H9 (cell line): Measurements from ENCODE around the gene INTS6. TPM values are rescaled to one million over a fixed set of nuclear protein-coding genes. Genes with fewer than 3 reads are reported as not detected.

ENCODE experiments used
- DNase-seq: peaks from one replicate; pipeline ENCODE4 v3.0.0-alpha.2; 2017
- H2AFZ ChIP-seq: one replicate; pipeline ENCODE4 v1.6.1; 2013; ENCODE audit warnings: mild to moderate bottlenecking, low read length, control low read depth, moderate library complexity
- H2AK5ac ChIP-seq: 2 replicates; pipeline ENCODE4 v1.6.1; 2013; ENCODE audit warnings: low read length, control low read depth, mixed read lengths; ENCODE audit not compliant: insufficient read length
- H2BK120ac ChIP-seq: one replicate; pipeline ENCODE4 v1.6.1; 2013; ENCODE audit warnings: low read depth, mild to moderate bottlenecking, low read length, control low read depth, inconsistent platforms; ENCODE audit not compliant: poor library complexity, severe bottlenecking
- H2BK12ac ChIP-seq: 2 replicates; pipeline ENCODE4 v1.6.1; 2013; ENCODE audit warnings: low read length, control low read depth, mixed read lengths, low read depth; ENCODE audit not compliant: insufficient read length
- H2BK15ac ChIP-seq: 2 replicates; pipeline ENCODE4 v1.6.1; 2013; ENCODE audit warnings: low read depth, low read length, control low read depth
- H2BK20ac ChIP-seq: one replicate; pipeline ENCODE4 v1.6.1; 2013; ENCODE audit warnings: low read depth, mild to moderate bottlenecking, low read length, control low read depth, inconsistent platforms; ENCODE audit not compliant: poor library complexity, severe bottlenecking
- H2BK5ac ChIP-seq: 2 replicates; pipeline ENCODE4 v1.6.1; 2013; ENCODE audit warnings: low read length, control low read depth, mixed read lengths; ENCODE audit not compliant: insufficient read length
- H3K14ac ChIP-seq: 2 replicates; pipeline ENCODE4 v1.6.1; 2013; ENCODE audit warnings: low read length, control low read depth; ENCODE audit not compliant: insufficient read depth
- H3K18ac ChIP-seq: 2 replicates; pipeline ENCODE4 v1.6.1; 2013; ENCODE audit warnings: low read depth, mild to moderate bottlenecking, mixed read lengths, low read length, control low read depth; ENCODE audit not compliant: insufficient read length
- H3K23ac ChIP-seq: 2 replicates; pipeline ENCODE4 v1.6.1; 2013; ENCODE audit warnings: low read length, control low read depth, mixed read lengths, low read depth; ENCODE audit not compliant: insufficient read length
- H3K23me2 ChIP-seq: 2 replicates; pipeline ENCODE4 v1.6.1; 2013; ENCODE audit warnings: low read depth, mild to moderate bottlenecking, mixed read lengths, low read length, control low read depth; ENCODE audit not compliant: insufficient read length, poor library complexity, severe bottlenecking
- H3K27ac ChIP-seq: 2 replicates; pipeline ENCODE4 v1.5.1; 2013; ENCODE audit warnings: low read length, control low read depth, mixed read lengths, low read depth; ENCODE audit not compliant: insufficient read length
- H3K27me3 ChIP-seq: 2 replicates; pipeline ENCODE4 v1.6.1; 2013; ENCODE audit warnings: low read length, control low read depth, inconsistent platforms; ENCODE audit not compliant: insufficient read depth
- H3K4ac ChIP-seq: 2 replicates; pipeline ENCODE4 v1.6.1; 2013; ENCODE audit warnings: low read depth, mild to moderate bottlenecking, control low read depth, inconsistent platforms, low read length, moderate library complexity
- H3K4me1 ChIP-seq: 2 replicates; pipeline ENCODE4 v1.6.1; 2013; ENCODE audit warnings: low read length, control low read depth, inconsistent platforms; ENCODE audit not compliant: insufficient read depth
- H3K4me2 ChIP-seq: 2 replicates; pipeline ENCODE4 v1.6.1; 2013; ENCODE audit warnings: low read length, control low read depth, mixed read lengths; ENCODE audit not compliant: insufficient read length, insufficient read depth
- H3K56ac ChIP-seq: 2 replicates; pipeline ENCODE4 v1.6.1; 2013; ENCODE audit warnings: low read depth, mild to moderate bottlenecking, mixed read lengths, low read length, control low read depth; ENCODE audit not compliant: insufficient read length
- H3K79me1 ChIP-seq: 2 replicates; pipeline ENCODE4 v1.6.1; 2013; ENCODE audit warnings: low read depth, mild to moderate bottlenecking, moderate library complexity, low read length, control low read depth, inconsistent platforms; ENCODE audit not compliant: insufficient read depth, poor library complexity, severe bottlenecking
- H3K79me2 ChIP-seq: 2 replicates; pipeline ENCODE4 v1.6.1; 2013; ENCODE audit warnings: low read length, control low read depth, inconsistent platforms; ENCODE audit not compliant: insufficient read depth
- H3K9ac ChIP-seq: 2 replicates; pipeline ENCODE4 v1.6.1; 2013; ENCODE audit warnings: low read length, control low read depth, mixed read lengths; ENCODE audit not compliant: insufficient read length; ENCODE audit errors: extremely low read depth
- H3K9me3 ChIP-seq: one replicate; pipeline ENCODE4 v1.6.1; 2013; ENCODE audit warnings: low read depth, low read length, inconsistent platforms; ENCODE audit not compliant: control insufficient read depth
- H3T11ph ChIP-seq: one replicate; pipeline ENCODE4 v1.6.1; 2013; ENCODE audit warnings: mild to moderate bottlenecking, low read length, control low read depth, inconsistent platforms
- H4K20me1 ChIP-seq: one replicate; pipeline ENCODE4 v1.6.1; 2013; ENCODE audit not compliant: control insufficient read depth, insufficient read length, insufficient read depth
- H4K5ac ChIP-seq: 2 replicates; pipeline ENCODE4 v1.6.1; 2013; ENCODE audit warnings: low read depth, mild to moderate bottlenecking, mixed read lengths, low read length, control low read depth; ENCODE audit not compliant: insufficient read length
- H4K8ac ChIP-seq: replicated peaks from 2 replicates; pipeline ENCODE4 v1.6.1; 2013; ENCODE audit warnings: low read length, control low read depth, mixed read lengths, low read depth; ENCODE audit not compliant: insufficient read length
- H4K91ac ChIP-seq: 2 replicates; pipeline ENCODE4 v1.6.1; 2013; ENCODE audit warnings: low read depth, mild to moderate bottlenecking, moderate library complexity, mixed read lengths, low read length, control low read depth; ENCODE audit not compliant: insufficient read length
- H3K27ac Mint-ChIP-seq, 3 experiments: 2 replicates in 2 of 3; 3 replicates in 1 of 3; pipeline ENCODE4 v1.8.0; 2020 to 2021; ENCODE audit warnings: mixed read lengths in 3 of 3, mild to moderate bottlenecking in 1 of 3, moderate library complexity in 1 of 3
- H3K27me3 Mint-ChIP-seq: 2 replicates; pipeline ENCODE4 v1.8.0; 2021; ENCODE audit warnings: low read depth, mild to moderate bottlenecking, moderate library complexity, mixed read lengths
- H3K36me3 Mint-ChIP-seq, 3 experiments: 2 replicates in 2 of 3; 3 replicates in 1 of 3; pipeline ENCODE4 v1.8.0; 2020 to 2021; ENCODE audit warnings: low read depth in 3 of 3, mixed read lengths in 3 of 3; ENCODE audit not compliant: insufficient read depth in 1 of 3
- H3K4me1 Mint-ChIP-seq, 2 experiments: 2 replicates each; pipeline ENCODE4 v1.8.0; 2020; ENCODE audit warnings: mixed read lengths in 2 of 2
- H3K4me3 Mint-ChIP-seq, 2 experiments: 2 replicates in 1 of 2; 3 replicates in 1 of 2; pipeline ENCODE4 v1.8.0; 2020 to 2021; ENCODE audit warnings: mild to moderate bottlenecking in 2 of 2, mixed read lengths in 2 of 2, moderate library complexity in 1 of 2
- H3K9me3 Mint-ChIP-seq, 2 experiments: 2 replicates in 1 of 2; 3 replicates in 1 of 2; pipeline ENCODE4 v1.8.0; 2020; ENCODE audit warnings: mild to moderate bottlenecking in 2 of 2, mixed read lengths in 2 of 2, moderate library complexity in 1 of 2
- WGBS: extraction: QIAGEN DNeasy Blood & Tissue Kit; methylation state at CpG from one replicate; pipeline ENCODE4 v1.1.7; 2013; ENCODE audit warnings: missing lambda C conversion rate, low lambda C conversion rate, mixed read lengths; ENCODE audit not compliant: insufficient read length; ENCODE audit errors: extremely low coverage; 5-methylcytosine and 5-hydroxymethylcytosine counted together
- total RNA-seq: library from RNA; stranded (reverse); gene quantifications from 2 replicates; pipeline ENCODE4 v1.2.1, GENCODE V29; 2021
- TF ChIP-seq, protein P1 (sequence below): fragments of 200-600 bp; sonication (generic); conservative IDR thresholded peaks from 3 replicates; pipeline ENCODE4 v1.8.0; 2021; ENCODE audit warnings: antibody characterized with exemption, mild to moderate bottlenecking

Gene INTS6
- total RNA-seq, 1 experiment from 2014 or later: 61.2 TPM

DNA sequence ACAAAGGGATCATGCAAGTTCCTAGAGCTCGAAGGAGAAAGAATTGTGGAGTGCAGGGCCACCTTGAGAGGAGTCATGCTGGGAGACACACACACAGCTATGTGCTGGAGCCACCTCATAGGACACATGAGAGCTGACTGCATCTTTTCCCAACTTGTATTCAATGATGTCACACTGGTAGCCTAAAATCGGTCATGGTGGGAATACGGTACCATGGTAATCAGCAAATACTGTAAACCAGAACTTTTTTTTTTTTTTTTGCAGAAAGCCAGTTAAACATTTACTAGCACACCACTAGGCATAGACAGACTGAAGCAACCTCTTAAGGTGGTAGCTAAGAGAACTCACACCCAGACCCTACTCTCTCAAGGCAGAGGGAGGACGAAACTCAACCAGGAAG is 47.0 kb upstream of the INTS6 start:
- Histone ChIP-seq H4K20me1 (no peaks in the 10 kb centered on the region), H2BK5ac (no peak overlapping the region), H3T11ph (no peak overlapping the region), H2BK15ac (no peak overlapping the region), H3K56ac (no peak overlapping the region), H3K23me2 (no peaks in the 10 kb centered on the region), H2BK12ac (no peak overlapping the region), H4K5ac (no peak overlapping the region), H2AK5ac (no peak overlapping the region), H3K9me3 (no peaks in the 10 kb centered on the region), H3K27me3 (no peaks in the 10 kb centered on the region; the same call in 1 of the 2 replicates), H3K27ac (no peak overlapping the region), H2AFZ (no peak overlapping the region), H3K4me1 (no peaks in the 10 kb centered on the region), H4K91ac (no peak overlapping the region), H3K9ac (no peak overlapping the region), H3K14ac (no peak overlapping the region), H3K79me1 (no peaks in the 10 kb centered on the region), H3K23ac (no peak overlapping the region), H3K4ac (no peak overlapping the region), H3K79me2 (no peaks in the 10 kb centered on the region), H2BK20ac (no peak overlapping the region), H2BK120ac (no peak overlapping the region), H3K18ac (no peak overlapping the region), H3K4me2 (no peak overlapping the region), H4K8ac (no peak overlapping the region)
- no peaks in the 10 kb centered on the region for H3K4me1 Mint-ChIP-seq
- H3K9me3 Mint-ChIP-seq: no peaks in the 10 kb centered on the region
- no peak overlapping the region for H3K27ac Mint-ChIP-seq
- H3K27me3 Mint-ChIP-seq: no peaks in the 10 kb centered on the region; the same call in none of the 2 replicates
- WGBS: no CpG with 5 or more reads among the region's 4 CpGs
- DNase-seq: no peak
- no peaks in the 10 kb centered on the region for H3K36me3 Mint-ChIP-seq
- no peak overlapping the region for H3K4me3 Mint-ChIP-seq
- TF ChIP-seq, protein P1, sequence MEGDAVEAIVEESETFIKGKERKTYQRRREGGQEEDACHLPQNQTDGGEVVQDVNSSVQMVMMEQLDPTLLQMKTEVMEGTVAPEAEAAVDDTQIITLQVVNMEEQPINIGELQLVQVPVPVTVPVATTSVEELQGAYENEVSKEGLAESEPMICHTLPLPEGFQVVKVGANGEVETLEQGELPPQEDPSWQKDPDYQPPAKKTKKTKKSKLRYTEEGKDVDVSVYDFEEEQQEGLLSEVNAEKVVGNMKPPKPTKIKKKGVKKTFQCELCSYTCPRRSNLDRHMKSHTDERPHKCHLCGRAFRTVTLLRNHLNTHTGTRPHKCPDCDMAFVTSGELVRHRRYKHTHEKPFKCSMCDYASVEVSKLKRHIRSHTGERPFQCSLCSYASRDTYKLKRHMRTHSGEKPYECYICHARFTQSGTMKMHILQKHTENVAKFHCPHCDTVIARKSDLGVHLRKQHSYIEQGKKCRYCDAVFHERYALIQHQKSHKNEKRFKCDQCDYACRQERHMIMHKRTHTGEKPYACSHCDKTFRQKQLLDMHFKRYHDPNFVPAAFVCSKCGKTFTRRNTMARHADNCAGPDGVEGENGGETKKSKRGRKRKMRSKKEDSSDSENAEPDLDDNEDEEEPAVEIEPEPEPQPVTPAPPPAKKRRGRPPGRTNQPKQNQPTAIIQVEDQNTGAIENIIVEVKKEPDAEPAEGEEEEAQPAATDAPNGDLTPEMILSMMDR: no peak
